PC-3 (cell line): ENCODE results near the gene PTPRD.

Experiments
- EZH2 ChIP-seq: fragments of 300-600 bp; sonication (generic); IDR thresholded peaks from one replicate; pipeline ENCODE4 v1.6.1; 2017; ENCODE audit warnings: antibody characterized with exemption, mild to moderate bottlenecking, low read length; ENCODE audit not compliant: unreplicated experiment
- TF ChIP-seq, protein P1 (sequence below): fragments of 300-600 bp; sonication (generic); conservative IDR thresholded peaks from 2 replicates; pipeline ENCODE4 v1.5.1; 2017; ENCODE audit warnings: antibody characterized with exemption, low read depth, mild to moderate bottlenecking, low read length

GRCh38 chr9:8879284-8879683 lies 1733.5 kb downstream of the PTPRD start:
- TF ChIP-seq, protein P1, sequence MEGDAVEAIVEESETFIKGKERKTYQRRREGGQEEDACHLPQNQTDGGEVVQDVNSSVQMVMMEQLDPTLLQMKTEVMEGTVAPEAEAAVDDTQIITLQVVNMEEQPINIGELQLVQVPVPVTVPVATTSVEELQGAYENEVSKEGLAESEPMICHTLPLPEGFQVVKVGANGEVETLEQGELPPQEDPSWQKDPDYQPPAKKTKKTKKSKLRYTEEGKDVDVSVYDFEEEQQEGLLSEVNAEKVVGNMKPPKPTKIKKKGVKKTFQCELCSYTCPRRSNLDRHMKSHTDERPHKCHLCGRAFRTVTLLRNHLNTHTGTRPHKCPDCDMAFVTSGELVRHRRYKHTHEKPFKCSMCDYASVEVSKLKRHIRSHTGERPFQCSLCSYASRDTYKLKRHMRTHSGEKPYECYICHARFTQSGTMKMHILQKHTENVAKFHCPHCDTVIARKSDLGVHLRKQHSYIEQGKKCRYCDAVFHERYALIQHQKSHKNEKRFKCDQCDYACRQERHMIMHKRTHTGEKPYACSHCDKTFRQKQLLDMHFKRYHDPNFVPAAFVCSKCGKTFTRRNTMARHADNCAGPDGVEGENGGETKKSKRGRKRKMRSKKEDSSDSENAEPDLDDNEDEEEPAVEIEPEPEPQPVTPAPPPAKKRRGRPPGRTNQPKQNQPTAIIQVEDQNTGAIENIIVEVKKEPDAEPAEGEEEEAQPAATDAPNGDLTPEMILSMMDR: no peak
- TF ChIP-seq EZH2: no peak
